LNCAP (cell line): ENCODE measurements around the gene EXOC2.

Experiments used
- TF ChIP-seq, protein P1 (sequence below): fragments of 450-650 bp; IDR thresholded peaks from 2 replicates; pipeline ENCODE4 v1.5.1; 2017; ENCODE audit warnings: mild to moderate bottlenecking

The EXOC2 gene

DNA sequence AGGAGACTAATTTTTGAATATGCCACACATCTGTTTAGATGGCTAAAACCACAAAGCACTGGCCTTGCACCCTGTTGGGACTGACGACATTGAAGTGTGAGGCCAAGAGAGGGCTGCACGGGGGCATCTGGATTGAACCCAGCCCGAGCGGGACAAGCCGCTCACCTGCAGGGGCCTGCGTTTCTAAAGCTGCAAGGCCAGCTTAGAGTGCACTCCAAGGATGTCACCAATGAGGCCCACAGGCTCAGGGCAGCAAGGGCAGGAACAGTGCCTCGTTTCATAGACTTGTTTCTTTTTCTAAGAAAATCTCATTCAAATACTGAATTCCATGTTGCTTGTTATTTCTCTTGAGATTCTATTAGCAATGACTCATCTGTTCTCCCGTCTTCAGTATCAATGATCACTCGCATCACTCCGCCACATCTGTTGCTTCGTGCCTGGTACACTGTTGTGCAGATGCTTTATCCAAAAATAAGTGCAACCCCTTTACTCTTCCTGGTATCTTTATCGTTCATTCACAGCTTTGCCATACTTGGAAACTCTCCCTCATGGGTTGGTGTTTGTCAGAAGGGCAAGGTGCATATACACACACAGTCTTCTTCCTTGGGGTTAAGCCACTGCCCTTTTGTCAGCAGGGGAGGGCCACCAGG, 181.3 kb downstream of the EXOC2 start:
- TF ChIP-seq, protein P1, sequence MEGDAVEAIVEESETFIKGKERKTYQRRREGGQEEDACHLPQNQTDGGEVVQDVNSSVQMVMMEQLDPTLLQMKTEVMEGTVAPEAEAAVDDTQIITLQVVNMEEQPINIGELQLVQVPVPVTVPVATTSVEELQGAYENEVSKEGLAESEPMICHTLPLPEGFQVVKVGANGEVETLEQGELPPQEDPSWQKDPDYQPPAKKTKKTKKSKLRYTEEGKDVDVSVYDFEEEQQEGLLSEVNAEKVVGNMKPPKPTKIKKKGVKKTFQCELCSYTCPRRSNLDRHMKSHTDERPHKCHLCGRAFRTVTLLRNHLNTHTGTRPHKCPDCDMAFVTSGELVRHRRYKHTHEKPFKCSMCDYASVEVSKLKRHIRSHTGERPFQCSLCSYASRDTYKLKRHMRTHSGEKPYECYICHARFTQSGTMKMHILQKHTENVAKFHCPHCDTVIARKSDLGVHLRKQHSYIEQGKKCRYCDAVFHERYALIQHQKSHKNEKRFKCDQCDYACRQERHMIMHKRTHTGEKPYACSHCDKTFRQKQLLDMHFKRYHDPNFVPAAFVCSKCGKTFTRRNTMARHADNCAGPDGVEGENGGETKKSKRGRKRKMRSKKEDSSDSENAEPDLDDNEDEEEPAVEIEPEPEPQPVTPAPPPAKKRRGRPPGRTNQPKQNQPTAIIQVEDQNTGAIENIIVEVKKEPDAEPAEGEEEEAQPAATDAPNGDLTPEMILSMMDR: no peak

- TF ChIP-seq, protein P1: no peak
These were observed 183.3 kb downstream of the EXOC2 start for GRCh38 chr6:509676-510075.

GRCh38 chr6:508614-509013, 184.3 kb downstream of the EXOC2 start:
- TF ChIP-seq, protein P1: no peak

DNA sequence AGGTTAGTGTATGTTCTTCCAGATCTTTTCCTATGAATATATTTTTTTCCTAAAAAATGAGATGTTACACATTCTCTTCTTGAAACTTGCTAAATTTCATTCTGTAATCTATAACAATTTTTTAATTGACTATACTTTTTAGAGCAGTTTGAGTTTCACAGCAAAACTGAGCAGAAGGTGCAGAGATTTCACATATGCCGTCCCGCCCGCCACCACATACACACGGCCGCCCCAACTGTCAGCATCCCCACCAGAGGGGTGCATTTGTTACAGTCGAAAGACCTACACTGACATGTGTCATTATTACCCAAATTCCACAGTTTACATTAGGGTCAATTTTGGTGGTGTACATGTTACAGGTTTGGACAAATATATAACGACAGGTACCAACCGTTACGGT, 184.9 kb downstream of the EXOC2 start:
- TF ChIP-seq, protein P1: no peak

DNA sequence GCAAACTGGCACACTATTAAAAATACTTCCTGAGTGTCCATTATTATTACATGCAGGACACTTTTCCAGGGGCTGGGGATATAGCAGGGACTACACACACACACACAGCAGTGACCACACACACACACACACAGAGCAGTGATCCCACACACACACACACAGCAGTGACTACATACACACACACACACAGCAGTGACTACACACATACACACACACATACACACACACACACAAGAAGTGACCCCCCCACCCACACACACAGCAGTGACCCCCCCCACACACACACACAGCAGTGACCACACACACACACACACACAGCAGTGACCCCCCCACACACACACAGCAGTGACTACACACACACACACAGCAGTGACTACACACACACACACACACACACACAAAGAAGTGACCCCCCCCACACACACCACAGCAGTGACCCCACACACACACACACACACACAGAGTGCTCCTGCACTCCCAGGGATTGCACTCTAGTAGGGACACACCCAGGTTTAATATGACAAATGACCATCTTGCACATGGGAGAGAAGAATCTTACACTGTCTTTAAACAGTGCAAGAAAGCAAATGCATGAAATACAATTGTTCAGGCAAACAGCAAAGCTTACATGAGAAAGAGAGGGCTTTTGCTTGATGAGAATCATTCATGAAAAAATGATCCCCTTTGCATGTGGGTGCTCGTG, 185.9 kb downstream of the EXOC2 start:
- TF ChIP-seq, protein P1: no peak

GRCh38 chr6:506508-506907, 186.4 kb downstream of the EXOC2 start:
- TF ChIP-seq, protein P1: no peak

DNA sequence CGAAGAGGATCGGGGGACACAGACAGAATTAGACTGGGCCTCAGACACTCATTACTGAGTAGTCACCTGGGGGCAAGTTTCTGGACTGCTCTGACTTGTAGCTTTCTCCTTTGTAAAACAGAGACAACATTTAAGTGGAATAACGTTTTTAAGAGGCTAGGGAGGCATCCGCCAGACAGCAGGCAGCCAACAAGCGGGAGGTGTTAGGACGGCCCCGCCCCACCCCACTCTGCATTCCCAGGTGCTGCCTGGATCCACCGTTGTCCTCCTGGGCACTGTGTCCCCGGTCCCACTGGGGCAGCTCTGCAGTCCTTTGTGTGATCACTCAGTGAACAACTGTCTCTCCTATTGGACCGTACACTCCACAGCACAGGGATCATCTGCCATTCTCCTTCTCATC, 187.6 kb downstream of the EXOC2 start:
- TF ChIP-seq, protein P1: no peak
